Transverse colon (tissue), 3 donors: ENCODE measurements around the gene SLX4IP.

Experiments
- POLR2A ChIP-seq: fragments of 450-650 bp; IDR thresholded peaks from one replicate; pipeline ENCODE4 v1.6.1; 2016; ENCODE audit warnings: antibody characterized with exemption, mild to moderate bottlenecking, moderate library complexity
- TF ChIP-seq, protein P1 (sequence below), 5 experiments: fragments of 200-600 bp in 3 of 5; fragments of 450-650 bp in 2 of 5; sonication (generic) in 3 of 5; IDR thresholded peaks; 1 replicate in 2 of 5; 2 replicates in 3 of 5; pipeline ENCODE4 v1.5.1; 2016 to 2017; ENCODE audit warnings: antibody characterized with exemption in 5 of 5, inconsistent platforms in 3 of 5, mild to moderate bottlenecking in 2 of 5, moderate library complexity in 1 of 5

GRCh38 chr20:10577648-10578047 is 142.5 kb downstream of the SLX4IP start:
- TF ChIP-seq POLR2A: no peak
- TF ChIP-seq, protein P1, sequence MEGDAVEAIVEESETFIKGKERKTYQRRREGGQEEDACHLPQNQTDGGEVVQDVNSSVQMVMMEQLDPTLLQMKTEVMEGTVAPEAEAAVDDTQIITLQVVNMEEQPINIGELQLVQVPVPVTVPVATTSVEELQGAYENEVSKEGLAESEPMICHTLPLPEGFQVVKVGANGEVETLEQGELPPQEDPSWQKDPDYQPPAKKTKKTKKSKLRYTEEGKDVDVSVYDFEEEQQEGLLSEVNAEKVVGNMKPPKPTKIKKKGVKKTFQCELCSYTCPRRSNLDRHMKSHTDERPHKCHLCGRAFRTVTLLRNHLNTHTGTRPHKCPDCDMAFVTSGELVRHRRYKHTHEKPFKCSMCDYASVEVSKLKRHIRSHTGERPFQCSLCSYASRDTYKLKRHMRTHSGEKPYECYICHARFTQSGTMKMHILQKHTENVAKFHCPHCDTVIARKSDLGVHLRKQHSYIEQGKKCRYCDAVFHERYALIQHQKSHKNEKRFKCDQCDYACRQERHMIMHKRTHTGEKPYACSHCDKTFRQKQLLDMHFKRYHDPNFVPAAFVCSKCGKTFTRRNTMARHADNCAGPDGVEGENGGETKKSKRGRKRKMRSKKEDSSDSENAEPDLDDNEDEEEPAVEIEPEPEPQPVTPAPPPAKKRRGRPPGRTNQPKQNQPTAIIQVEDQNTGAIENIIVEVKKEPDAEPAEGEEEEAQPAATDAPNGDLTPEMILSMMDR (IDR thresholded peaks at IDR 0.05): no peak
